ENCODE data around the gene HTT. TPM values are rescaled to one million over a fixed set of nuclear protein-coding genes. Genes with fewer than 3 reads are reported as not detected.

HTT gene
- total RNA-seq, 1 experiment from 2014 or later, result 37.4 TPM

GRCh38 chr4:3268395-3269104 is 194.1 kb downstream of the HTT start:
- Histone ChIP-seq H3K9me2 (ENCODE audit: insufficient read depth) (no peaks in the 10 kb centered on the region), H2AFZ (ENCODE audit: low read depth, low read length, poor library complexity, severe bottlenecking) (no peak overlapping the region), H3K79me2 (ENCODE audit: insufficient read depth, low read length) (no peaks in the 10 kb centered on the region), H3K4me2 (ENCODE audit: low read length) (no peak overlapping the region), H3K27ac (ENCODE audit: low read depth, low read length) (no peak overlapping the region), H3K4me3 (replicated peaks in 1 of 2; ENCODE audit: low read depth in 1 of 2, low read length in 2 of 2) (no peak overlapping the region), H3K9ac (ENCODE audit: low read length) (no peak overlapping the region), H3K4me1 (ENCODE audit: control insufficient read depth in 1 of 2, insufficient read depth in 2 of 2, low read length in 2 of 2) (no peaks in the 10 kb centered on the region), H3K9me3 (ENCODE audit: control insufficient read depth in 1 of 2, insufficient read depth in 1 of 2, low read depth in 1 of 2, low read length in 2 of 2) (no peaks in the 10 kb centered on the region), H4K20me1 (ENCODE audit: insufficient read depth) (no peaks in the 10 kb centered on the region), H3K36me3 (ENCODE audit: control insufficient read depth in 1 of 2, insufficient read depth in 2 of 2, low read length in 2 of 2) (no peaks in the 10 kb centered on the region), H3K27me3 (ENCODE audit: insufficient read depth, low read length) (0 out of 2 replicates have a peak, but pooled peaks cover 4% of the 10 kb centered on the region)
- intact Hi-C loops (cut with micrococcal nuclease), result no loop called here
- DNase-seq (ENCODE audit: low read depth, low spot score) (no peak), ATAC-seq (no peak)
- ChIA-PET RAD21 (ENCODE audit: low non-redundant PET in 1 of 2, low total read pairs in 2 of 2, uncharacterized antibody in 2 of 2, unreplicated experiment in 2 of 2) (no interaction called here), POLR2A (no interaction called here), CTCF (no interaction called here)
- no TSS peak for BruUV-seq (replicated peaks)
- TF ChIP-seq CTCF (IDR thresholded peaks at IDR 0.05 in 2 of 3, conservative IDR thresholded peaks at IDR 0.05 in 1 of 3; ENCODE audit: borderline replicate concordance in 1 of 3, insufficient read depth in 1 of 3, low read depth in 2 of 3, low read length in 2 of 3), result no peak
- no peak for TF ChIP-seq CEBPB (IDR thresholded peaks at IDR 0.05; ENCODE audit: low read depth)
- TF ChIP-seq EZH2 (IDR thresholded peaks at IDR 0.05), result no peak
- TF ChIP-seq EGR1 (IDR thresholded peaks at IDR 0.05; ENCODE audit: low read depth), result no peak
- no peak for TF ChIP-seq ZBTB33 (IDR thresholded peaks at IDR 0.05; ENCODE audit: extremely low read depth, insufficient replicate concordance, low read length)
- TF ChIP-seq POLR2AphosphoS5 (IDR thresholded peaks at IDR 0.05; ENCODE audit: low read depth, low read length), result no peak
- TF ChIP-seq REST (IDR thresholded peaks at IDR 0.05; ENCODE audit: low read depth), result no peak
- no peak for TF ChIP-seq POLR2A (IDR thresholded peaks at IDR 0.05; ENCODE audit: borderline replicate concordance, extremely low read depth, insufficient read depth, insufficient read length)
- no peak for TF ChIP-seq ELF1 (IDR thresholded peaks at IDR 0.05; ENCODE audit: borderline replicate concordance, low read depth)
- TF ChIP-seq ZNF274 (IDR thresholded peaks at IDR 0.05; ENCODE audit: low read depth, low read length), result no peak
- no peak for TF ChIP-seq SP1 (IDR thresholded peaks at IDR 0.05; ENCODE audit: low read depth)
- TF ChIP-seq ZFX (IDR thresholded peaks at IDR 0.05), result no peak
- no peak for TF ChIP-seq FOSL1 (IDR thresholded peaks at IDR 0.05; ENCODE audit: low read depth)
